Hematopoietic multipotent progenitor cell treated with erythropoietin and hydrocortisone succinate and interleukin-3 and kit ligand, for 4 days (in vitro differentiated cells): ENCODE measurements around the gene SCG3.

Source experiments
- DNase-seq: peaks from one replicate; pipeline ENCODE4 v3.0.0-alpha.2; 2015

Gene SCG3

DNA sequence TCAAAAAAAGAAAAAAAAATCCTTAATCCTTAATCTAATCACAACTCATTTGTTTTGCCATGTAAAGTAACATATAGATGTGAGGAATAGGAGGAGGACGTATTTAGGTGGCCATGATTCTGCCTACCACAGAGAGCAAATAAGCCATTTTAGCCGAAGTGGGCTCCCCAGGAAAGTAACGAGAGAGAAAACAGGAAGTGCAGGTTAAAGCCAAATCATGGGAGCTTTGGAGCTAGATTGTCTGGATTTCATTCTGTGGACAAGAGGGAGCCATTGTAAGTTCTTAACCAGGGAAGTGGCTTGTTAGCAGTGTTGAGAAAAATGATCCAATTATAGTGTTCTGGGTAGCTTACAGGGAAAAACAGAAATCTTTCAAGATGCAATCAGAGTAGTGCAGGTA lies 79.5 kb downstream of the SCG3 start:
- DNase-seq: no peak

DNA sequence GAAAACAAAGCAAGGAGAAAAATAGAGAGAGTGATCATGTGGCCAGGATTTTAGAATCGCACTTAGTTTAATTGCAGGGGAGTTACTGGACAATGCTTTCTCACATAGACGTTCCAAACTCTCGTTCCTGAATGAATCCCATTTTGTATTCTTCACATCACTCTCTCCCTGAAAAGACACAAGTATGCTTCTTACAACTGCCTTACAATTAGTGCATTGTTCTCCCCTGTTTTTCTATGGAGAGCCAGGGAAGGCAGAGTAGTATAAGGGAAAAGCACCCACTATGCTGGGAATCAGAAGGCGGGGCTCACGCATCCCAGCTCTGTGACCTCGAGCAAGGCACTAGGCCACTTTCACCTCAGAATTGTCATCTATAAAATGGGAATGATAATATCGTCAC lies 84.4 kb downstream of the SCG3 start:
- DNase-seq: no peak

DNA sequence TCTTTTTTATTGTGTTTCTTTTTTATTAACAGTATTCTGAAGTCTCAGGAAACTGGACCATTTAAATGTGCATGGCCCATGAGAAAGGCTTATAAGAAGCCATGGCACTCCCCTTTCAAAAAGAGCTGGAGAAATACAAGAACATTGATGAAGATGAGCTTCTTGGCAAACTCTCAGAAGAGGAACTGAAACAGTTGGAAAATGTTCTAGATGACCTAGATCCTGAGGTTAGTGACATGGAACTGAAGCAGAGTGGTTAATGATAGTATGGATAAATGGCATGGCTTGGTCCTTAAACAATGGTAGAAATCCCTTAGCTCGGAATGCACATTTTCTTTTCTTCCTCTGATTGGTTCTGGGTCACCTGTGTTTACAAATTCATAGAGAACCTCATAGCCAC lies 85.0 kb downstream of the SCG3 start:
- DNase-seq: no peak

DNA sequence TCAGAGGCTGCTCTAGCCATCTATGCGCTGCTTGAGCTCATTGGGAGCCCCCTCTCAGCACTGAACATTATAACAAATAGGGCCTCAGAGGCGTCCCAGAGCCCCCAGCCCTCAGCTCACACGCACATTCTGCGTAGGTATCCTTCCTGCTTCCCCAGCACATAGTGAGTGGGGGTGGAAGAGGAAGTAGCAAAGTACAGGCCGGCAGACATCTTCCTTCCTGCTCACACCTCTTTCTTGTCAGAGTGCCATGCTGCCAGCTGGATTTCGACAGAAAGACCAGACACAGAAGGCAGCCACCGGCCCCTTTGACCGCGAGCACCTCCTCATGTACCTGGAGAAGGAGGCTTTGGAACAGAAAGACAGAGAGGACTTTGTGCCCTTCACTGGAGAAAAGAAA lies 86.7 kb downstream of the SCG3 start:
- DNase-seq: peak; percentile 41
